ENCODE results near the gene TMEM52. TPM values are rescaled to one million over a fixed set of nuclear protein-coding genes. Genes with fewer than 3 reads are reported as not detected.
A peak's percentile ranks its signal among the peaks of the same experiment; 100 is the strongest.
"Not testable (repeated sequence)": the region's sequence is repeated elsewhere in the genome, so short reads cannot be mapped to it uniquely, and the experiment has no call there.

The TMEM52 gene
- total RNA-seq, 1 experiment from 2014 or later: 0.69 TPM

DNA sequence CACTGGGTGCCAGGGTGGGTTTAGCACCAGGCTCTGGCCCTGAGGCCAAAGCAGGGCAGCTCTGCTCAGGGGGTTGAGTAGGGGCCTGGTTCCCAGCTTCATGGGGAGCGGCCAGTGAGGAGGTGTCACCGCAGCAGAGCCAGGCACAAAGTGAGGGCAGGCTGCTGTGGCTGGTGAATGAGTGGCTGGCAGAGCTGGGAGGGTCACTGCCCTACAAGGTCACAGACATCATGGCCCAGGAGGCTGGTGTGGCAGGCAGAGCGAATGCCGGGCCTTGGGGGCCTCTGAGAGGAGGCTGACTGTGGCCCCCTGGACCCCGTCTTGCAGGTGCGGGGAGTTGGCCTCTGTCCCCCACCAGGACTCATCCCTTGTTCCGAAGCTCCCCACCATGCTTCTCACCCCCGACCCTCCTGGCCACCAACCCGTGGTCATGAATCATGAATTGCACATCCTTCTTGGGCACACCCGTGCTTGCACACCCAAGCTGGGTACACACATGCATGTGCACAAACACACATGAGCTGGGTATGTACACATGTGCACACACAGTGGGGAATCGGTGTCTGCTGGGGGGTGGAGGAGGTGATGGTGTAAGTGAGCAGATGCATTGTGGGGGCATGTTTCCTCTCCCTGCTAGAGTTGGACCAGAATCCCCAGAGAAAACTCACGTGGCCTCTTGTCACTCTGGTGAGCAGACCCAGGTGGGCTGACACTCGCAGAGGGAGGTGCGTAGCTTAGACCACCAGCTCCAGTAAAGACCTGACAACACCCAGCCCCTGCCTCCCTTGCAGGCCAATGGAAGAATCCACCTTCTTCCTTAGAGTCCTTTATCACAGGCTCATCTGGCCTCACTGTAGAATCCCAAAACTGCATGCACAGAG lies 23.4 kb downstream of the TMEM52 start:
- DNase-seq (ENCODE audit: low read depth): no peak

DNA sequence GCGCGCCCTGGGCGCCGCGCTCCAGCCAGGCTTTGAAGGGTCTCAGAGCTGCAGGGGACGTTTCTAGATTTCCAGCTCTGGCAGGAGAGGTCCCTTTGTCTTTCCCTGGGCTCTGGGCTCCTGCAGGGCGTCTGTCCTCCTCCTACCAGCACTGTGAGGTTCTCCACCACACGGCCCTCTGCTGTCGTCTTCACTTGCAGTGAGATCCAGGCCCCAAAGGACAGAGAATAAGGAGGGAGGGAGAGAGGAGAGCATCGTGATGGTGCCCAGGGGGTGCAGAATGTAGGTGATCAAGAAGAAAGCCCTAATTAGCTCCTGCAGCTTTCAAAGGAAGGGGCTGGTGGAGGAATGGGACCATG lies 24.0 kb downstream of the TMEM52 start:
- no peak for DNase-seq (ENCODE audit: low read depth)

DNA sequence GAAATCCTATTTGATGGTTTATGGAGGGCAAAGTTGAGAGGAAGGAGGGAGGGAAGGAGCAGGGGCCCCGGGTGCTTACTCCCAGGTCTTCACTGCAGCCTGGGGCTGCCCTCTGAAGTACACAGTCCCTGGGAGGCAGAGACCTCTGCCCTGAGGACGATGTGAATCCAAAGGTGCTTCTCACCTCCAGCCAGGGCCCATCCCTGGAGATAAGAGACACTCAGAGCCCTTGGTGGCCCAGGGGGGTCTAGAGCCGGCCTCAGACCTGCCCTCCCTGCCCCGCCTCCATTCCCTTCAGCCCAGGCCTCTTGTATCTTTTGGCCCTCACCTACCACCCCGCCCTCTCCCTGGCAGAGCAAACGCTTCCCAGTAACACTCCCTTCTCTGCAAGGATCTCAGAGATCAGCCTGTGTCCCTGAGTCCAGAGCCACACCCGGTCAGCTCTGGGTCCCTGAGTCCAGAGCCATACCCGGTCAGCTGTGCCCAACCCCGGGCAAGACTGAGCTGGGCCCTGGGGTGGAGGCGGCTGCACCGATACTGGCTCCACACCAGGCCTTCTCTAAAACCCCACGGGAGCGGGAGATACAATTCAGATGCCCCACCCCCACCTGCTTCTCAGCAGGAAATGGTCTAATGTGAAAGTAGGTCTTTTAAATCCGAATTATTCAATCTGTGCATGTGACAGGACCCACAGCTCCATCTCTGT lies 24.6 kb downstream of the TMEM52 start:
- DNase-seq (ENCODE audit: low read depth): no peak

- DNase-seq (ENCODE audit: low read depth): no peak
Observed at GRCh38 chr1:1893997-1894353, 25.1 kb downstream of the TMEM52 start.

DNA sequence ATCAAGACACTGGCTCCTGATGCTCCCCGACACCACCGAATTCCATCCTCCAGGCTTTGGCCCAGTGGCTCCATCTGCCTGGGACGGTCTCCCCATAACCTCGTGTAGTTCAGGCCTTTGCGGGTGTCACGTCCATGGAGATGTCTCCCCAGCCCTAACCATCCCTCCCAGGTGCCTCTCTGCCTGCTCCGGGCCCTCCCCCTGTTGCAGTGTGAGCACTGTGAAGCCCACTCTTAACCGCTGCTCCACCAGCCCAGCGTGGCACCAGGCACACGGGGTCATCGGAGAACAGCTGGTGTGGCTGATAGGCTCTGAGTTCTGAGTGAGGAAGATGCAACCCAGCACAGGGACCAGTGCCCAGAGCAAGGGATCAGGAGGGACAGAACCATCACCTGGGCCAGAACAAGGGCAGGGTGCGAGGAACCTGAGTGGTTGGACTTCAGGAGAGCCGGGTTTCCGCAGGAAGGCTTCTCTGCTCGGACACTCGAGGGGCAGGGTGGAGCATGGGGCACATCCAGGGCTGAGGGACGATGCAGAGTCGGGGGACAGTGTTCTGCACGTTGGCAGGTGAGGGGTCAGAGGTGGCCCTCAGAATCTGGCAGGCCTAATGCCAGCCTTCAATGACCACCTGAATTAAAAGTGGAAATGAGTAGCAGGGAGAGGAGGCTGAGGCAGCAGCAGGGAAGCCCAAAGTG lies 25.6 kb downstream of the TMEM52 start:
- no peak for DNase-seq (ENCODE audit: low read depth)

DNA sequence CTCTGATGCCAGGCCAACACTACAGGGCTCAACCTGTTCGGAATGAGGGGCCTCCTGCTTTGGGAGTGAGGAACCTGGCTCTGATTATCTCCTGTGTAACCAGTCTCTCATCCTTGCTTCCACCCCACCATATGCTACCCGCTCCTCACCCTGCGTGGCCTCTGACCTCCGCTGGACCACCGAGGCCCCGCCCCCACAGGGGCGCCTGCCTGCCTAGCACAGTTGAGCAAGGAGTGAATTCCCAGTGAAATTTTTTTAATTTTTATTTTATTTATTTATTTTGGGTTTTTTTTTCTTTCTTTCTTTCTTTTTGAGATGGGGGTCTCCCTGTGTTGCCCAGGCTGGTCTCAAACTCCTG lies 26.3 kb downstream of the TMEM52 start:
- no peak for DNase-seq (ENCODE audit: low read depth)

GRCh38 chr1:1892079-1892762 lies 26.9 kb downstream of the TMEM52 start:
- DNase-seq (ENCODE audit: low read depth): no peak

DNA sequence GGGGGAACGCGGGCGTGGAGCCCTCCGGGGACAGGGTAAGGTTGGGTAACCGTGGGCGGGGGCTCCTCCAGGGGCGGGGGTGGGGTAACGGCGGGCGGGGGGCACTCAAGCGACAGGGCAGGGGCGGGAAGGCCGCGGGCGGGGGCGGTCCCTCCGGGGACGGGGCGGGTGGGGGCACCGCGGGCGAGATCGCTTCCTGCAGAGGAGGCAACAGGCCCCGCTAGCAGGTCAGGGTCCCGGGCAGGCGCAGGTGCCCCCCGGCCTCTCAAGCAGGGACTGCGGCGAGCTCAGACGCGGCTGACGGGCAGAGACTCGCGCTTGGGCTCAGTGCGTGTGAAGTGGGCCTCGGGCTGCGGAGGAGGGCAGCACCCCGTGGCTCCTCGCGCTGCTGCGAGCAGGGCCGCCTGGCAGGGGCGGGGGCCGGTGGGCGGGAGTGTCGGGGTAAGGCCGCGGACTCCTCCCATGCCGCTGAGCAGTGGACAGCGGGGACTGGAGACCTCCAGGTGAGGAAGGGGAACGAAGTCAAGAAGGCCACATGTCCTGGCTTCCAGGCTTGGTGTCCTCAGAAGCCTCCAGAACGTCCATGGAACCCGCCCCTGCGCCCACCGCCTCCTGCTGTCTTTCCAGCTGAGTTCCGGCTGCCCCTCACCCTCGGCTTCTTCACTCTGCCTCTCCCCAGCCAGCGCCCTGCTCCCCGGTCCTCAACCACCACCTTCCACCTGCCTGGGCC lies 27.6 kb downstream of the TMEM52 start:
- peak; percentile 49 for DNase-seq (ENCODE audit: low read depth)

- DNase-seq (ENCODE audit: low read depth): peak; percentile 84
Observed at GRCh38 chr1:1890506-1891348, 28.4 kb downstream of the TMEM52 start, which contains the start of gene GNB1. TSS of gene GNB1 (minus strand) at chr1:1891087. CDS start at chr1:1825453, 65,634 bp downstream.

DNA sequence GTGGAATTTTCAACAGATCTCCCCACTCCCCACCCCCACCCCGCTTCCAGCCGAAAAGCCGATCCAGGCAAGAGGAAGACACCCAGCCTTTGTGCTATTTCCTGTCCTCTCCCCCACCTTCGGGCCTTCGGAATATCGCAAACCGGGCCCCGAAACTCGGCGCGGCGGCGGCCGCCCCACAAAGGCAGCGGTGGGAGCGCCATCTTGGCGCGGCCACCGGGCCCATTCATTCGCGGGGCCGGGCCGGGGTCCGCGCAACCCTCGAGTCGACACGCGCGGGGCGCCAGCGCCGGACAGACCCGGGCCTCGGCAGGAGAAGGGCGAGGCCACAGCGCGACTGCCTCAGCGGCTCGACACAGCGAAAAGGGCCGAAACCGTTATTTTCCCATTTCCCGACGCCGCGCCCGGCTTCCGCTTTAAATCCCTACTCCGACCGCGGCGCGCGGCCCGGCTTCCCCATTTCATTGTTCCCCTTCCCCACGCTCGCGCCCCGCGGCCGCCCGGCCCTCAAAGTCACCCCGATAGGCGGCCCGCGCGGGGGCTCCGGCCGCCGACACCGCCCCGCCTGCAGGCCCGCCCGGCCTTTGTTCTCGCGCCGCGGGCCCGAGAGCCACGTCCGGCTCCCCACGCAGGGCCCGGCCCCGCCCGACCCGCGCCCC lies 29.1 kb downstream of the TMEM52 start:
- DNase-seq (ENCODE audit: low read depth): peak; percentile 45

DNA sequence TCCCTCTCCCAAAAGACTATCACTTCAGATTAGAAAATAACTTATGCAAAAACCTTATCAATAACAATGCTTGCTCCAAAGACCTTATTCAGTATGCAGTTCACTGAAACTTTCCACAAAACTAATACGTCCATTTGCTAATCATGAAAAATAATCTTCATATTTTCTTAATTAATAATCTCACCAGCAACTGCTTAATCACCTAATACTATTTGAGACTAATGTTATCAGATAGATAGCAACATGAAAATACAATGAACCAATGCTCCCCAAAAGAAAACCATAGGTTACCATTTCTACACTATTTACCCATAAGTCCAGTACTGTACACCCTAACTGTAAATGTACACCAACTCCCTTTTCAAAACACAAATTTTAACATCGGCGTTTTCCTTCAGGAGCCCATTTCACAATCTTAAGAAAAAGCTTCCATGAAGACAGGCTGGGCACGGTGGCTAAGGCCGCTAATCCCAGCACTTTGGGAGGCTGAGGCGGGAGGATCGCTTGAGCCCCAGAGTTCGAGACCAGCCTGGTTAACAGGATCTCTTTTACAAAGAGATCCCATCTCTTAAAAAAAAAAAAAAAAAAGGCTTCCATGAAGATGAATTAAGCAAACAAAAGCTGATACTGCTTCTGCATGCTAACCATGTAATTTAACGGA lies 29.9 kb downstream of the TMEM52 start:
- DNase-seq (ENCODE audit: low read depth): peak; percentile 22

DNA sequence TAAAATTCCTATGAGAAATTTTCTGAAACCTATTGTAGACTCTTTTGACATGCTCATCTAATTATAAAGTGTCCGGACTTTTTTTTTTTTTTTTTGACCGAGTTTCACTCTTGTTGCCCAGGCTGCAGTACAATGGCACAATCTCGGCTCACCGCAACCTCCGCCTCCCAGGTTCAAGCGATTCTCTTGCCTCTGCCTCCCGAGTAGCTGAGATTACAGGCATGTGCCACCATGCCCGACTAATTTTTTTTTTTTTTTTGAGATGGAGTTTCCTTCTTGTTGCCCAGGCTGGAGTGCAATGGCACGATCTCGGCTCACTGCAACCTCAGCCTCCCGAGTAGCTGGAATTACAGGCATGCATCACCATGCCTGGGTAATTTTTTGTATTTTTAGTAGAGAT lies 35.2 kb downstream of the TMEM52 start:
- DNase-seq (ENCODE audit: low read depth): not testable (repeated sequence)

GRCh38 chr1:1883092-1883873 lies 35.8 kb downstream of the TMEM52 start:
- no peak for DNase-seq (ENCODE audit: low read depth)

DNA sequence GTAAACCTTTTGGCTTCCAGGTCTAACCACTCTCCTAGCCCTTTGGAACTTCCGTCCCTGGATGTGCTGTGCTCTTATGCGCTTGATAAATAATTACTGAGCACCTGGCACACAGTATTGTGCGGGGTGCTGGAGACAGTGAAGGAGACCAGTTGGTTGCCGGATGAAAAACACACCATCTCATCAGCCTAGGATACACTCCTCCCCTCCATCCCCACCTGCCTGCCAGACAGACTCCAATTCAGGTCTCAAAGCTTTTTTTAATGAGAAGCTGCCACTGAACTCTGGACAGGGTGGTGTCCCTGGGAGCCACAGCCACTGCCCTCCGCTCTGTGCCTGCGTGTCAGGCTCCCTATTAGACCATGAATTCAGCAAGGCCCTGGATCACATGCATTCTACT lies 37.4 kb downstream of the TMEM52 start:
- DNase-seq (ENCODE audit: low read depth): no peak

GRCh38 chr1:1880617-1881312 lies 38.3 kb downstream of the TMEM52 start:
- DNase-seq (ENCODE audit: low read depth): no peak

- no peak for DNase-seq (ENCODE audit: low read depth)
Observed at GRCh38 chr1:1879942-1880341, 39.1 kb downstream of the TMEM52 start.

- DNase-seq (ENCODE audit: low read depth): no peak
Observed at GRCh38 chr1:1877865-1878436, 41.1 kb downstream of the TMEM52 start.
